ENCODE results near the gene TLDC2.

Gene TLDC2

DNA sequence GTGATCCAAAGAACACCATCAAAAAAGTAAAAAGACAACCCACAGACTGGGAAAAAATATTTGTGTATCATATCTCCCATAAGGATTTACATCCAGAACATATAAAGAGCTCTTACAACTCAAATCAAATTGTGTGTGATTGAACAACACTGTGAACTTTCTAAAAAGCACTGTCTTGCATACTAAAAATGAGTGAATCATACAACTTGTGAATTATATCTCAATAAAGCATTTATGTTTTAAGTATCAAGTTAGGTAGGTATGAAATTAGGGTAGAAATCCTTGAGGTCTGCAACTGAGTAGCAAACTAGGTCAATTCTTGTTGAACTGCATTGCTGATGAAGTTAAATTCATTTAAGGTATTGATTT lies 61.4 kb downstream of the TLDC2 start:
- DNase-seq (ENCODE audit: insufficient read length, low spot score) (no peak), FAIRE-seq (no peak)

DNA sequence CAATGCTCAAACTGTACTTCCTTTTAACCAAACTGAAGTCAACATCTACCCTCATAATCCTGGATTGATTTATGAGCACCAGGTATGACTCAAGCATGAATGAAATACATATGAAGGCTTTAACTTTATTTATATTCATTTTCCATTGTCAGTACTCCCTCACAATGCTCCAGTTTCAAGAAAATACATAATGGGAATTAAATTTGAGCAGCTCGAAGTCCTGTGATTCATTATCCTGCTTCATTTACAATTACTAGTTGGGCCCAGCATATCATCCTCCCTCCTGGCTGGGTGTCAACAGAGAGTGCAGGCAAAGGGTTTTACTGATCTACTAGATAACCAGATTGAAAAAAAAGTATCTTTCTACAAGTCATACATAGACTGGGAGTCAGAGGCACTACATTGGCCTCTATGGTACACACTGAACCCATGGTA lies 65.5 kb downstream of the TLDC2 start:
- DNase-seq (ENCODE audit: insufficient read length, low spot score) (no peak), FAIRE-seq (no peak)
